ENCODE results near the gene RORB.

DNA sequence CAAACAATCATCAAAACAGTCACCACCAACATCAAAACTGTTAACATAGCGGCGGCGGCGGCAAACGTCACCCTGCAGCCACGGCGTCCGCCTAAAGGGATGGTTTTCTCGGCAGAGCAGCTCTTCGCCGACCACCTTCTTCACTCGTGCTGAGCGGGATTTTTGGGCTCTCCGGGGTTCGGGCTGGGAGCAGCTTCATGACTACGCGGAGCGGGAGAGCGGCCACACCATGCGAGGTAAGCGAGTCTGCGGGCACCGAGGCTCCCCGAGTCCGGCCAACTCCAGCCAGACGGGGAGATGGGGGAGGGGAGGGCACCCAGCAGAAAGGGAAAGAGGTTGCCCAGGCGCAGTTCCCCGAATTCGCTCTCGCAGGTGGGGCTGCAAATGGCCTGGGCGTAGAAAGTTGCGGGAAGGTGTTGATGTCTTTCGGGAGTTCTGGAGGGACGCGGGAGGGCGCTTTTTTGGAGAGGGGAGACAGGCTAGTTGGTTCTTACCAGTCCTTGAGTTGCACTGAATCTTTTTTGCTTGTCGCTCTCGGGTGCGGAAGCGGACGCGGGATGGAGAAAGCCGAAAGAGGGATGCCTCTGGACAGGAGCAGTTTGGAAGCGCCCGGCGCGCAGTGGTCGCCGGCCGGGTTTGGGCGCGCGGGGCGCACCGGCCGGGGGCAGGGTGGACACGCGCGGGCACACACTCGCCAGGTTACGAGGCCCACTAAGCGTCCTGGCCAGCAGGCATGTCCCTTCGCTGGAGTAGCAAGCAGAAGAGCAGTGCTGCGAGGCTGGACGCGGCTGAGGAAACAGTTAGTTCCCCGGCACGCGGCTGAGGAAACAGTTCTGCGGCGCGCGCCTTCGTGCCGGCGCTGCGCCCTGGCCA is 849 bp downstream of the RORB start:
- TF ChIP-seq, protein P1, sequence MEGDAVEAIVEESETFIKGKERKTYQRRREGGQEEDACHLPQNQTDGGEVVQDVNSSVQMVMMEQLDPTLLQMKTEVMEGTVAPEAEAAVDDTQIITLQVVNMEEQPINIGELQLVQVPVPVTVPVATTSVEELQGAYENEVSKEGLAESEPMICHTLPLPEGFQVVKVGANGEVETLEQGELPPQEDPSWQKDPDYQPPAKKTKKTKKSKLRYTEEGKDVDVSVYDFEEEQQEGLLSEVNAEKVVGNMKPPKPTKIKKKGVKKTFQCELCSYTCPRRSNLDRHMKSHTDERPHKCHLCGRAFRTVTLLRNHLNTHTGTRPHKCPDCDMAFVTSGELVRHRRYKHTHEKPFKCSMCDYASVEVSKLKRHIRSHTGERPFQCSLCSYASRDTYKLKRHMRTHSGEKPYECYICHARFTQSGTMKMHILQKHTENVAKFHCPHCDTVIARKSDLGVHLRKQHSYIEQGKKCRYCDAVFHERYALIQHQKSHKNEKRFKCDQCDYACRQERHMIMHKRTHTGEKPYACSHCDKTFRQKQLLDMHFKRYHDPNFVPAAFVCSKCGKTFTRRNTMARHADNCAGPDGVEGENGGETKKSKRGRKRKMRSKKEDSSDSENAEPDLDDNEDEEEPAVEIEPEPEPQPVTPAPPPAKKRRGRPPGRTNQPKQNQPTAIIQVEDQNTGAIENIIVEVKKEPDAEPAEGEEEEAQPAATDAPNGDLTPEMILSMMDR (IDR thresholded peaks at IDR 0.05) = no peak
- TF ChIP-seq EP300 (IDR thresholded peaks at IDR 0.05) (no peak), POLR2AphosphoS5 (IDR thresholded peaks at IDR 0.05) (no peak)
